ENCODE data around the gene RCC2. TPM values are rescaled to one million over a fixed set of nuclear protein-coding genes. Genes with fewer than 3 reads are reported as not detected.

The RCC2 gene
- polyA plus RNA-seq, 2 of the 4 experiments (the other 2 are of a cell fraction): 60.9 to 90.0 TPM

- Histone ChIP-seq H3K4me1 (peaks cover 19% of the 10 kb centered on the region; the same call in 2 of the 3 replicates), H3K4me3 (no peak overlapping the region), H3K9me3 (no peaks in the 10 kb centered on the region), H3K4me2 (no peak overlapping the region), H3K27ac (0 out of 6 replicates have a peak overlapping the region, but pooled peaks of 1 of the 2 experiments have one; percentile 8)
- WGBS (ENCODE audit: missing lambda C conversion rate): 58% methylated on average over 5 of the region's 5 CpGs
- TF ChIP-seq POLR2A (IDR thresholded peaks at IDR 0.05; ENCODE audit: low read length) (no peak), PHF8 (IDR thresholded peaks at IDR 0.05; ENCODE audit: borderline replicate concordance, low read depth) (no peak), ELK1 (IDR thresholded peaks at IDR 0.05; ENCODE audit: low read depth, low read length) (no peak), ZNF302 (CRISPR knock-in tag; IDR thresholded peaks at IDR 0.05) (no peak), HMGXB4 (CRISPR knock-in tag; IDR thresholded peaks at IDR 0.05; ENCODE audit: borderline replicate concordance) (no peak), EP300 (IDR thresholded peaks at IDR 0.05) (no peak), PBX3 (IDR thresholded peaks at IDR 0.05) (no peak), MAFK (IDR thresholded peaks at IDR 0.05; ENCODE audit: partially characterized antibody) (no peak), BHLHE40 (IDR thresholded peaks at IDR 0.05; ENCODE audit: low read depth, low read length) (no peak), FOXS1 (CRISPR knock-in tag; IDR thresholded peaks at IDR 0.05) (no peak), TP53 (CRISPR knock-in tag; IDR thresholded peaks at IDR 0.05) (no peak), SREBF2 (IDR thresholded peaks at IDR 0.05) (no peak), GATA3 (IDR thresholded peaks at IDR 0.05; ENCODE audit: borderline replicate concordance) (no peak)
- ChIA-PET CTCF (interaction anchor here (0.9 kb wide), 1 partner anchor 12 kb away, joined by 3 read pairs; no protein-coding TSS in a partner anchor), POLR2A (no interaction called here)
- no peak for FAIRE-seq
- ATAC-seq: no peak
- DNase-seq (ENCODE audit: low read depth in 1 of 2, low spot score in 1 of 2): peak in 1 of 2 experiments; percentile 38
Measured at GRCh38 chr1:17472814-17473213, 33.3 kb upstream of the RCC2 start.

GRCh38 chr1:17471393-17471792 lies 31.9 kb upstream of the RCC2 start:
- WGBS (ENCODE audit: missing lambda C conversion rate): 83% methylated on average over 2 of the region's 2 CpGs
- no peaks in the 10 kb centered on the region for H3K9me3 ChIP-seq
- POLR2A ChIA-PET: no interaction called here
- DNase-seq (ENCODE audit: low read depth in 1 of 2, low spot score in 1 of 2) (no peak), FAIRE-seq (no peak), ATAC-seq (no peak)
- H3K4me3 ChIP-seq: no peak overlapping the region
- no peak for TF ChIP-seq JUNB (IDR thresholded peaks at IDR 0.05)
- TF ChIP-seq EHMT2 (IDR thresholded peaks at IDR 0.05; ENCODE audit: low read depth): no peak
- TF ChIP-seq MYC (IDR thresholded peaks at IDR 0.05; ENCODE audit: borderline replicate concordance, low read length): no peak
- TF ChIP-seq RARB (CRISPR knock-in tag; IDR thresholded peaks at IDR 0.05): no peak
- TF ChIP-seq ZC3H11A (IDR thresholded peaks at IDR 0.05): no peak
- no peak for TF ChIP-seq BCL3 (IDR thresholded peaks at IDR 0.05)
- no peak overlapping the region for H3K4me2 ChIP-seq
- CTCF ChIA-PET: interaction anchor here (0.9 to 1.3 kb wide), 2 partner anchors 30 to 183 kb away, joined by 3 read pairs; no protein-coding TSS in a partner anchor
- H3K27ac ChIP-seq: no peak overlapping the region
- peaks cover 13% of the 10 kb centered on the region; the same call in 2 of the 3 replicates for H3K4me1 ChIP-seq
